H1 (cell line): ENCODE results near the gene MAPK9. TPM values are rescaled to one million over a fixed set of nuclear protein-coding genes. Genes with fewer than 3 reads are reported as not detected.

Experiments used
- TAF1 ChIP-seq: IDR thresholded peaks from 2 replicates; pipeline ENCODE4 v1.6.1; 2011; ENCODE audit warnings: mild to moderate bottlenecking, low read depth, low read length
- polyA plus RNA-seq, 7 experiments: library from polyadenylated mRNA; depleted of rRNA in 3 of 7; stranded (reverse) in 5 of 7; unstranded in 2 of 7; fragments of >200 nt in 5 of 7; fragments of 200-250 nt in 2 of 7; gene quantifications; 1 replicate in 5 of 7; 2 replicates in 1 of 7; 4 replicates in 1 of 7; pipeline versions ENCODE4 v1.2.1 to v1.2.3, GENCODE V29; 2011 to 2013; ENCODE audit warnings: missing spikeins in 2 of 7, mixed read lengths in 2 of 7
- total RNA-seq: library from RNA; stranded (reverse); fragmentation: NEBNext Ultra II Directional; extraction: Animal tissue kit (Norgen Biotek cat#: 25700); gene quantifications from 2 replicates; pipeline ENCODE4 v1.2.1, GENCODE V29; 2021

MAPK9 gene
- total and polyA plus RNA-seq, 2 of the 8 experiments (the other 6 are each of a cell fraction or from before 2014, with no cell fraction given): 22.3 to 43.7 TPM

DNA sequence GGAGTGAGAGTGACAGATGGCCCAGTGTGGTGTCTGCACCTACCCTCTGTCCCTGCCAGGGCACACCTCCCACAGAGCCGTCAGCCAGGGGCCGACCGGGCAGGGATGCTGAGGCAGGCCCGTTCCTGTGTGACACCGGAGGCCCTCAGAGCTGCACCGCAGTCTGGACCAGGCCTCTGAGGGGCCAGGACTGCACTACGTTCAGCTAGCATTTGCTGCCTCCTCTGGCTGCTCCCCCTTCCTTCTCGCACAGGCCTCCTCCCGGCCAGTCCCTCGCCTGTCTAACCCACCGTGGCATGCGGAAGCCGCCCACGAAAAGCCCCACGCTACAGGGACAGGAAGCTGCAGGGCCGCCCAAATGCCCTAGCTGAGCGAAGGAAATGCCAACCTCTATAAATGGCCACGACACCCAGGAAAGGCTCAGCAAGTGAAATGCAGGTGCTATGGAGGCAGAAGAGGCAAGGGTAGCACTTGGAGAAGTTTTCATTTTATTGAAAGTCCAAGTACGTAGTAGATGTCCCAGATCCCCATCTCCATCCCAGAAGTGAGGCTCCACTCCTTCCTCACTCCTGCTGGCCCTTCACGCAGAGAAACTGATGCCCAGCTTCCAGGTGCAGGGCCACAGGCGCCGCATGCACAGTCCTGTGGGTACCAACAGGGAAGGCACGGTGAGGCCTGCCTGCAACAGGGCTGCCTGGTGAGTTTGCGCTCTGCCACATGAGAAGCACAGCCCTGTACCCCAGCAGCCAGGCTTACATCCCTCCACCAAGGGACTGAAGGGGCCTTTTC, 38.7 kb downstream of the MAPK9 start (continued):
- no peak for TF ChIP-seq TAF1
- TF ChIP-seq, all 59 proteins: peak for 2
